ENCODE results near the gene TTC34. TPM values are rescaled to one million over a fixed set of nuclear protein-coding genes. Genes with fewer than 3 reads are reported as not detected.
"Not testable (repeated sequence)": the region's sequence is repeated elsewhere in the genome, so short reads cannot be mapped to it uniquely, and the experiment has no call there.

TTC34 gene
- total RNA-seq, 4 donors from 2014 or later: 0.04 to 0.19 (median 0.15) TPM; not detected in 1

- H3K36me3 ChIP-seq: no peaks in the 10 kb centered on the region
- H3K9me3 ChIP-seq: peaks cover 0 to 17% (median 13%) of the 10 kb centered on the region in 3 donors
- intact Hi-C loops (cut with DNase I): no loop called here
- no peak for TF ChIP-seq POLR2A (IDR thresholded peaks at IDR 0.05)
- TF ChIP-seq CTCF (IDR thresholded peaks at IDR 0.05): no peak
- whole genome bisulfite sequencing, 2 donors: no CpG with 5 or more reads among the region's 3 CpGs
- no peak overlapping the region for H3K4me3 ChIP-seq
- H3K4me1 ChIP-seq: no peaks in the 10 kb centered on the region
- H3K27ac ChIP-seq: no peak overlapping the region
- H3K27me3 ChIP-seq: peaks cover 0 to 50% (median 0%) of the 10 kb centered on the region in 4 donors
- DNase-seq: no peak
Observed at GRCh38 chr1:2778220-2778592, 23.3 kb downstream of the TTC34 start.

GRCh38 chr1:2777424-2778219, 23.9 kb downstream of the TTC34 start:
- no peak overlapping the region for H3K27ac ChIP-seq
- intact Hi-C loops (cut with DNase I): no loop called here
- no peak for DNase-seq
- 5 to 53% methylated on average over 4 to 5 of the region's 12 CpGs for WGBS, 2 donors
- TF ChIP-seq CTCF (IDR thresholded peaks at IDR 0.05): no peak
- no peak for TF ChIP-seq POLR2A (IDR thresholded peaks at IDR 0.05)
- no peaks in the 10 kb centered on the region for H3K4me1 ChIP-seq
- peaks cover 0 to 48% (median 0%) of the 10 kb centered on the region in 4 donors for H3K27me3 ChIP-seq
- no peak overlapping the region for H3K4me3 ChIP-seq
- no peaks in the 10 kb centered on the region for H3K36me3 ChIP-seq
- peaks cover 0 to 17% (median 9%) of the 10 kb centered on the region in 3 donors for H3K9me3 ChIP-seq

- intact Hi-C loops (cut with DNase I); H3K36me3 ChIP-seq; H3K27ac ChIP-seq; H3K4me1 ChIP-seq; H3K9me3 ChIP-seq; H3K4me3 ChIP-seq; DNase-seq: not testable (repeated sequence)
- no CpG with 5 or more reads among the region's 4 CpGs for WGBS, 2 donors
- peaks cover 0 to 37% (median 0%) of the 10 kb centered on the region in 4 donors for H3K27me3 ChIP-seq
Observed at GRCh38 chr1:2775333-2775732, 26.2 kb downstream of the TTC34 start.

- H3K27ac ChIP-seq; H3K4me1 ChIP-seq; intact Hi-C loops (cut with DNase I); H3K36me3 ChIP-seq; DNase-seq; H3K9me3 ChIP-seq; H3K4me3 ChIP-seq: not testable (repeated sequence)
- whole genome bisulfite sequencing, 2 donors: 0 to 80% methylated on average over 1 of the region's 8 CpGs
- peaks cover 0 to 14% (median 0%) of the 10 kb centered on the region in 4 donors for H3K27me3 ChIP-seq
Observed at GRCh38 chr1:2768052-2768451, 33.4 kb downstream of the TTC34 start.

- H3K27me3 ChIP-seq: not testable (repeated sequence)
Observed at GRCh38 chr1:2759433-2759832, 42.1 kb downstream of the TTC34 start.

GRCh38 chr1:2757519-2757918, 44.0 kb downstream of the TTC34 start:
- H3K9me3 ChIP-seq; H3K27me3 ChIP-seq; intact Hi-C loops (cut with DNase I); DNase-seq; H3K4me1 ChIP-seq; H3K36me3 ChIP-seq; H3K4me3 ChIP-seq; H3K27ac ChIP-seq: not testable (repeated sequence)
- WGBS, 2 donors: 43% methylated on average over 9 of the region's 13 CpGs; no CpG with 5 or more reads in 1 of the 2 donors

More at GRCh38 chr1:2759433-2759832, 42.1 kb downstream of the TTC34 start:
- H3K4me3 ChIP-seq; H3K27ac ChIP-seq; H3K9me3 ChIP-seq; DNase-seq; H3K4me1 ChIP-seq; intact Hi-C loops (cut with DNase I); H3K36me3 ChIP-seq: not testable (repeated sequence)
- 55% methylated on average over 8 of the region's 13 CpGs; no CpG with 5 or more reads in 1 of the 2 donors for WGBS, 2 donors

GRCh38 chr1:2755426-2755825, 46.1 kb downstream of the TTC34 start:
- intact Hi-C loops (cut with DNase I): not testable (repeated sequence)

GRCh38 chr1:2754597-2754996, 46.9 kb downstream of the TTC34 start:
- H3K4me3 ChIP-seq; H3K27ac ChIP-seq; intact Hi-C loops (cut with DNase I); H3K4me1 ChIP-seq; H3K9me3 ChIP-seq; H3K36me3 ChIP-seq; DNase-seq: not testable (repeated sequence)
- WGBS, 2 donors: no CpG with 5 or more reads among the region's 10 CpGs
- H3K27me3 ChIP-seq: peaks cover 0 to 23% (median 0%) of the 10 kb centered on the region in 4 donors

More at GRCh38 chr1:2755426-2755825, 46.1 kb downstream of the TTC34 start:
- H3K27me3 ChIP-seq: peaks cover 0 to 18% (median 0%) of the 10 kb centered on the region in 4 donors
- not testable (repeated sequence) for H3K36me3 ChIP-seq, H3K4me1 ChIP-seq, DNase-seq, H3K27ac ChIP-seq, H3K4me3 ChIP-seq, H3K9me3 ChIP-seq
- WGBS, 2 donors: no CpG with 5 or more reads among the region's 14 CpGs

- not testable (repeated sequence) for DNase-seq, H3K4me1 ChIP-seq
- WGBS, 2 donors: 0 to 11% methylated on average over 1 to 5 of the region's 8 CpGs
Observed at GRCh38 chr1:2752503-2752902, 49.0 kb downstream of the TTC34 start.

GRCh38 chr1:2751866-2752265, 49.6 kb downstream of the TTC34 start:
- intact Hi-C loops (cut with DNase I): not testable (repeated sequence)
- 39% methylated on average over 3 of the region's 13 CpGs; no CpG with 5 or more reads in 1 of the 2 donors for WGBS, 2 donors
- peaks cover 0 to 23% (median 0%) of the 10 kb centered on the region in 4 donors for H3K27me3 ChIP-seq

More at GRCh38 chr1:2752503-2752902, 49.0 kb downstream of the TTC34 start:
- intact Hi-C loops (cut with DNase I); H3K4me3 ChIP-seq; H3K36me3 ChIP-seq; H3K9me3 ChIP-seq; H3K27ac ChIP-seq: not testable (repeated sequence)
- H3K27me3 ChIP-seq: peaks cover 0 to 23% (median 0%) of the 10 kb centered on the region in 4 donors

More at GRCh38 chr1:2751866-2752265, 49.6 kb downstream of the TTC34 start:
- H3K27ac ChIP-seq, DNase-seq, H3K4me1 ChIP-seq, H3K36me3 ChIP-seq, H3K4me3 ChIP-seq, H3K9me3 ChIP-seq: not testable (repeated sequence)

All from esophagus squamous epithelium (tissue), 5 donors.